SHP77 treated with DMSO at 0.1 percent for 48 hours (cell line): ENCODE data around the gene MAP4.

ENCODE experiments used
- DNase-seq: peaks from one replicate; lab custom pipeline; 2025; lab: John Stamatoyannopoulos, UW

Gene MAP4

GRCh38 chr3:47961815-47962606 lies 54.2 kb downstream of the MAP4 start:
- no peak for DNase-seq

- no peak for DNase-seq
Measured at GRCh38 chr3:47961036-47961435, 55.2 kb downstream of the MAP4 start.

GRCh38 chr3:47956521-47956920 lies 59.7 kb downstream of the MAP4 start:
- DNase-seq, result no peak

GRCh38 chr3:47954567-47954966 lies 61.6 kb downstream of the MAP4 start:
- no peak for DNase-seq

- no peak for DNase-seq
Measured at GRCh38 chr3:47950453-47951169, 65.6 kb downstream of the MAP4 start.

- DNase-seq, result no peak
Measured at GRCh38 chr3:47949979-47950378, 66.2 kb downstream of the MAP4 start.

- DNase-seq, result no peak
Measured at GRCh38 chr3:47940232-47940631, 76.0 kb downstream of the MAP4 start.

GRCh38 chr3:47932421-47932820 lies 83.8 kb downstream of the MAP4 start:
- DNase-seq, result no peak

- DNase-seq, result no peak
Measured at GRCh38 chr3:47930979-47931378, 85.2 kb downstream of the MAP4 start.

- DNase-seq, result no peak
Measured at GRCh38 chr3:47916696-47917095, 99.5 kb downstream of the MAP4 start.

GRCh38 chr3:47916201-47916600 lies 100.0 kb downstream of the MAP4 start:
- DNase-seq, result no peak

GRCh38 chr3:47912006-47912504 lies 104.2 kb downstream of the MAP4 start:
- no peak for DNase-seq

GRCh38 chr3:47910777-47911440 lies 105.3 kb downstream of the MAP4 start:
- DNase-seq, result no peak

- DNase-seq, result no peak
Measured at GRCh38 chr3:47910233-47910632, 106.0 kb downstream of the MAP4 start.

GRCh38 chr3:47909607-47910006 lies 106.6 kb downstream of the MAP4 start:
- no peak for DNase-seq

- DNase-seq, result no peak
Measured at GRCh38 chr3:47908744-47909143, 107.5 kb downstream of the MAP4 start.

- DNase-seq, result no peak
Measured at GRCh38 chr3:47907784-47908183, 108.4 kb downstream of the MAP4 start.

- no peak for DNase-seq
Measured at GRCh38 chr3:47902746-47903145, 113.5 kb downstream of the MAP4 start.

GRCh38 chr3:47901280-47901833 lies 114.9 kb downstream of the MAP4 start:
- no peak for DNase-seq

- DNase-seq, result no peak
Measured at GRCh38 chr3:47899495-47900108, 116.6 kb downstream of the MAP4 start.

- no peak for DNase-seq
Measured at GRCh38 chr3:47897954-47898353, 118.3 kb downstream of the MAP4 start.

GRCh38 chr3:47896736-47897135 lies 119.5 kb downstream of the MAP4 start:
- no peak for DNase-seq
